ENCODE results near the gene POU2F3.

The POU2F3 gene

DNA sequence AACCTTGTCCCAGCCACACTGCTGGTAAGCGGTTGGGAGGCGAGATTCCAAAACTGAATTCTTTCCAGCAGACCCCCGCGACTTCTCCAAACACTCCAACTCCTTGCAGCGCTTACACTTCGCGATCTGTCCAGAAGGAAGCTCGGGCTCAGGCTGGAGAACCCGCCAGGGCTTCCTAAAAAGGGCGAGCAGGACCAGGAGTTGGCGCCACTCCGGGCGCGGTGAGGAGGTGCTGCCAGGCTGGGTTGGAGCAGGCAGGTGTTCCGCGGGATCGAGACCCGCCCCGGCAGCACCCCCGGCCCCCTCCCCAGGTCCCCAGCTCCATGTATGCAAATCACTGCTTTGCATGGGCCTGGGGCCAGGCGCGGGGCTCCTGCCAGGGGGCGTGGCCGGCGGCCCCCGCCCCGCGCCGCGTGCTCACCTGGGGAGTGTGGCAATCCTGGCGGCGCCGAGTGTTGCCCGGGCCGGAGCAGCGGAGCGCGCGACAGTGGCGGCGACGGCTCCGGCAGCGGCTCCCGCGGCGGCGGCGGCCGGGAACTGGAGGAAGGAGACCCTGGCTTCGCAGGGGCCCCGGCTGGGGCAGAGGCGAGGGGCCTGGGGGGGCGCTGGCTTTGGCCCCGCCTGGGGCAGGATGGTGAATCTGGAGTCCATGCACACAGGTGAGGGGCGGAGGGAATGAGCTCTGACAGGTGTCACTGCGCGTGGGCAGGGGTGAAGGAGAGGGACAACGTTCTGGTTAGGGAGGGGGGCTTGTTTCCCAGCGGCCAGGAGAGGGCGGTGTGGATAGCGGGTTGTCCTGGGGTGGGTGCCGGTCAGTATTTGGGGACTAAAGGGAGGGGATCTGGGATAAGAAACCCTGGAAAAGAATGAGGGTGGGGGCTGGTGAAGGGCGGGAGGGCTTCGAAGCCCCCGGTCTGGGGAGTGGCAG, at the start of gene POU2F3:
Gene POU2F3, plus strand, starts transcription at position 428 of the 928 bp plus-strand sequence. Its CDS starts 204 bp downstream, at position 632.
- DNase-seq, result no peak

DNA sequence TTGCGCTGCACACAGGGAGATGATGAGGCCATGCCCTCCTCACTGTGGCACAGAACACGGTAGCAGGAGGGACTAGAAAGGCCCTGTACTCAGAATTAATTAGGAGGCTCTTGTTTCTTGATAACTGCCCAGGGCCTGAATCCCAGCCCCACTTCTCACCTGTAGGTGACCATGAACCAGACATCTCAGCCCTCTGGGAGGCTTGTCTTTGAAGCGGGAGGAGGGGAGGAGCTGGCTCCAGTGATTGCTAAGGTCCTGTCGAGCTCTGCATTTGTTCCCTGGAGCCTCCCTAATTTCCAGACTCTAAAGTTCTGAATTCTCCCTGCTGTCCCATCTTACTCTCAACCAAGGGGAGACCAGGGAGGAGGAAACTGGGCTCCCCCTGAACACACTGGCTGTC, 48.9 kb upstream of the POU2F3 start:
- no peak for DNase-seq

DNA sequence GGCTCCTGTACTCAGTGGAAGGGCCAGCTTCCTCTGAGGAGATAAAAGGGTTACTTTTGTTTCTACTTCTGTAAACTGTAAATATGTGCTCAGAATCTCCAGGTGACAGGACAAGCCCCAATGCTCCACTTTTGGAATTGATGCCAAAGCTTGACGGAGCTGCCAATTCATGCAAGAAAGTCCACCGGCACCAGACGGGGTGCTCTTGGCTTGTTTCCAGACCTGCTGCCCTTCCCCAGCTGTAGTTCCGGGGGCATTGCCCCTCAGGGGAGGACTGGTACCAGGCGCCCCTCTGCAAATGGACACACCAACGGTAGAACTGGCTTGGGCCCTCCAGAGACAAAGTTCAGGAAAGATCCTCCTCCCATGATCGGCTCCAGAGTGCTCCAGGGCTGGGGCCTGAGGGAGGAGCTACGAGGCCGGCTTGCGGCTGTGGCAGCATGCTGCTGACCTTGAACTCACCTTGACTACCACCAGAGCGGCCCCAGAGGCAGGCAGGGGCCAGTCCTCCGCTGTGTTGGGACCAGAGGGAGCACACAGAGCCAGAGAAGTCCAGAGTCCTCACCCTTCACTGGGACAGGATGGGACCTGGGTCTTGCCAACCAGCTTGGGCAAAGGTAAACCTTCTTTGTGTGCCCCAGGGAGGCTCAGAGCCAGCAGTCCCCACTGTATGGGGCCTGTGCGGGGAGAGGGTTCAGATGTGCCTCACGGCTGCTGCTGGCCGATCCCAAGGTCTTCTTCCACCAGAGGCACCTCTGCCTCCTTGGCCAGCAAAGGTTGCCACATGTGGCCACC, 46.9 kb upstream of the POU2F3 start:
- no peak for DNase-seq

DNA sequence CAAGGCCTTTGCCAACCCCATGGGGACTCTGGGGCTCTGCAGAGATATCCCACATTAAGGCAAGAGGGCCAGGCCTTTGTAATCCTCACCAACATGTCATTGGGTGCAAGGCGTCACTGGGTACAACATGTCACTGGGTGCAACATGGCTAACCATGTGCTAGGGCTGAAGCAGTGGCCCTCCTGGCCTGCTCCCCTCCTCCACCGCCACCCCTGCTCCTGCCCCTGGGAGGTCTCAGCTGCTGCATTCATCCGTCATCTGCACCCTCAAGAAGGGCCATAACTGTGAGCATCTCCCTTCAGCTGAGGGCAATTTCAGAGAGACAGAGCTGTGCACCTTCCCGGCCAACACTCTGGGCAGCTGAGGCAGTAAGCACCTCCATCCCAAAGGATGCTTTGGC, 45.8 kb upstream of the POU2F3 start:
- DNase-seq, result no peak

DNA sequence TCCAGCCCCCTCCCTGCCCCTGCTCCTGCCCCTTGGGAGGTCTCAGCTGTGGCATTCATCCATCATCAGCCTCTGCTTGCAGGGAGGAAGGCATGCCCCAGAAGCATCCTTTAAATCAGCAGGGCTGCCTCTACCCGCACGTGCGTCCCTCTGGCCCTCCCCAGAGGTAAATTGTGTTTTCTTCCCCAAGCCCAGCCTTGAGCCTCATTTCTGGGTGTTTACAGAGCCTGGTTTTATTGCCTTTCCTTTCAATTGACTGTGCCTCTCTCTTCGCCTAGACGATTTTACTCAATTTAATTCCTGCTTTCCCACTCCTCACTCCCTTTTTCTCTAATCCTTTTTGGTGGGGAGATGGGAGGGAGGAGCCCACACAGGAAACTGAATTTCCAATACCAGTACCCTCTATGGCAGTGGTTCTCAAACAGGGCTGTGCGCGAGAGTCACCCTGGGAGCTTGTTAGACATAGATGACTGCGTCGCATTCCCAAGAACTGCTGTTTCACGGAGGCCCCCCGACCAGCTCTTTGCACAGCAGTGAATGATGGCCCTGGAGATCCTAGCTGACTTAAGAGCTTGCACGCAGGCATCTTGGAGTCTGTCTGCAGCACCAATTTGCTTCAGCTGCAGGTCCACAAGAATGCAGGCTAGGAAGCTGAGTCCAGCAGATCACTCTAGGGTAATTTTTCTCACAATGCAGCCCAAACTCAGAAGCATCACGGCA, 44.2 kb upstream of the POU2F3 start:
- DNase-seq, result no peak

DNA sequence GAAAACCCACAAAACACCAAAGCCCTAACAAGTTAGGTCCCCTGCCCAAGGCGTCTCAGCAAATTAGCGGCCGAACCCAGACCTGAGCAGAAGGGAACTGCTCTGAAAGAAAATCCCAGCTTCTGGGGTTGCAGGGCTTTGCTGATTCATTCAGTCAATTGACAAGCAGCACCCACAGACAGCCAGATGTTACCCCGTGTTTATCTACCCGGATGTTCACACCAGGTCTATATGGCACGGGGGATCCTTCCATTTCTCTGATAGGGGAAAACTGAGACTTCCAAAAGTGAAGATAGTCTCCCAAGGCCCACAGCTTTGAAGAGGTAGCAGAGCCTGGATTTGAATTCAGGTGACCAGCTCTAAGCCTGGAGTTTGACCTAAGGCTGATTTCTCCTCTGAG, 43.1 kb upstream of the POU2F3 start:
- no peak for DNase-seq

DNA sequence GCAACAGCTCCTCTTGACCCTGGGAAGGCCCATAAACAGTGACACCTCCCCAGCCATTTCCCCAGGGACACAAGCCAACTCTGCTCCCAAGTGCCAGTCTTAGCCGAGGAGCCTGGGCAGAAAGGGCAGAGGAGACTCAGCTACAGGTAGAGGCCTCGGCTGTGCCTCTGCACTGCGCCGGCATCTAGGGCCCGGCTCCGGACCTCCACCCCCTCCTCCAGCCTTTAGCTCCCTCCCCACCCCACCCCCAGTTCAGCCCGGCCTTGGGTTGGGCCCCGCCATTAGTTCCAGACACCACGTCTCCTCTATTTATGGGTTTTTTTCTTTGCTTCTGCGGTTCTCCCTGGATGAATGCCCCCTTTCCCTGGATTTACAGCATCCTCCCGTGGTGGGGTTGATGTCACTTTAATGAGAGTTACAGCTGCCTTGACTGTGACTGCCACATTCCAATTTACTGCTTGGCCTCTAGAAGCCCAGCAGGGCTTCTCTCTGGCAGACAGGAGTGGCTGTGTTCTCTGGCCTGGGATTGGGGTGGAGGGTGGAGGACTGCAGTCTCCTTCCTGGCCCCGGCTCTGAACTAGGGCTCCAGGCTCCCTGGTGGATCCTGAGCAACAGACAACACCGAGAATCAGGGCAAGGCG, 42.6 kb upstream of the POU2F3 start:
- no peak for DNase-seq

DNA sequence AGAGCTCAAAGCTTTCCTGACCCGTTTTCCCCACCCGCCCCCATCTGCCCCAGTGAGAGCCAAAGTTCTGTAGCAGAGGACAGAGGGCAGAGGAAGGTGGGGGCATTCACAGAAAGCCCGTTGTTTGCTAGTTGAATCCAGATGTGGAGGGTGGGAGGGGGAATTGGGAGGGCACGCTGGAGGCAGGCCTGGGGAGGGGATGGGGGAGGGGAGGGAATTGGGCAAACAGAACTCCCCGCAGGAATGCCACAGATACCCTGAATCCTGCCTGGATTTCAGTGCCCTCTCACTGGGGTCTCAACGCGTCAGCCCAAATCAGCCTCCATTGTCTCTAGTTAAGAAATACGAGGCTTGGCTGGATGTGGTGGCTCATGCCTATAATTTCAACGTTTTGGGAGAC, 42.0 kb upstream of the POU2F3 start:
- DNase-seq, result no peak

DNA sequence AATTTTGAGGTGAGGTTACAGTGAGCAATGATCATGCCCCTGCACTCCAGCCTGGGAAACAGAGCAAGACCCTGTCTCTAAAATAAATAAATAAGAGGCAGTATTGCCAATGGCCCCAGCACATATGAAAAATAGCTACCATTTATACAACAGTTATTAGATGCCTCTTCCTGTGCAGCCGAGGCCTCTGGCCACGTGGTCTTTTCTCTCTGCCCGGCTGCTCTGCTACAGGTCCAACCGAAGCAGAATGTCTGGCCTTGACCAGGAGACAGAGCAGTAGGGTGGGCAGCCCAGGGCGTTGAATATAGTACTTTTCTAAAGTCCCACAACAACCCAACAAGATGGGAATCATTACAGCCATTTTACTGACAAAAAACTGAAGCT, 41.5 kb upstream of the POU2F3 start:
- no peak for DNase-seq

DNA sequence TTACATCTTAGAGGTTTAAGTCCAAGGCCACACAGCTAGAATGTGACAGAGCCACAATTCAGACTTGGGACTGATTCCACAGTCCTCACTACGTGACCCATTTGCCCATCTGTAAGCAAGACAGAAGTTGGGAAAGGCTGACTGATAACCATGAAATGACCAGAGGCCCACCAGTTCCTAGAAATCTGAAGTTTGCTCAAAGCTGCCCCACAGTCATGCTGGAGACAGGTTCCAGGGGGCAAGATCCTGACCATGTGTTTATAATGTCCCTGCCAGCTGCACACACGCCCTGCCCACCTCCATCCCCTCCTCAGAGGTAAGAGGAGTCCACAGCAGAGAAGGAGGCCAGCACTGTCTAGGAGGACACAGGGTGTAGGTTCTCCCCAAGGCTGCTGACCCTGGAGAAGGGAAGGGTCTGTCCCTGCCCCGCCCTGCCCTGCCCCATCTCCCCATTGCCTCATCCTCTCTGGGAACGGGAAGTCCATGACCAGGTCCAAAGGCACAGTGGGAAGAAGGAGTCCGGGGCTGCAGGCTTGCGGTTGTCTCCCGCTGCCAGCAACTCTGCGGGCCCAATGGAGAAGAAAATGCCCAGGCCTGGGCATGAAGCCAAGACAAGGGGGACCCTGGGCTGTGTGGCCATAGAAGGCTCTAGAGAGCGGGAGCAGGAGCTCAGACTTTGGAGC, 41.0 kb upstream of the POU2F3 start:
- no peak for DNase-seq

DNA sequence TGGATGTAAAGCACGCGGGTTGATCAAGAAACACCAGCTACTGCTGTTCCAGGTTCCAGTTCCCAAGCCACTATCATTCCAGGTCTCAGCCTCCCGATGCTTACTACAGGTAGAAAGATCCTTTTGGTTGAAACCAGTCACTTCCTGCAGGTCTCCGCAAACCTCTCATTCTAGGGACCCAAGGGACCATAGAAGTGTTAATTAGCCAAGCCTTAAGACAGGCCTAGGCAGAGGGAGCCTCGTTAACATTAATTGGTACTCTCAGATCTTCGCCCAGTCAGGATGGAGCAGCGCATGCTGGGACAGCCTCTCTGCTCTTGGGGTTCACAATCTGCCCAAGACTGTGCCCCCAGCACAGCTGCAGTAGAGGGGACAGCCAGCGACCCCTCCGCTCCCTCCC, 40.3 kb upstream of the POU2F3 start:
- no peak for DNase-seq

DNA sequence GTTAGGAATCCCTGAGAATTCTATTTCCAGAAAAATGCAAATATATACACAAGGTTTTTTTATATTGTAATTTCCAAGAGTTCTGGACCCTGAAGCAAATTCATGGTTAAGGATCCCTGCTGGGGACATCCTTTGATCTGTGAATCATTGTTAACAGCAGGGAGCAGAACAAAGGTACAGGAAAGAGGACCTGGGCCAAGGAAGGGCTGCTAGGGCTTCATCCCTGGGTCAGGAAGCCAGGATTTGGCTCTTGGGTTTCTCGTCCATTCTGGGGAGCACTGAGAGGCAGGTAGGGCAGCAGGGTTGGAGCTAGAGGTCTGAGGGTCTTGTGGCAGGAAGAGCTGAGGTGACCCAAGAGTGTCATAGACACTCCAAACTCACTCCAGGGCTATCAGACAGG, 39.3 kb upstream of the POU2F3 start:
- no peak for DNase-seq

DNA sequence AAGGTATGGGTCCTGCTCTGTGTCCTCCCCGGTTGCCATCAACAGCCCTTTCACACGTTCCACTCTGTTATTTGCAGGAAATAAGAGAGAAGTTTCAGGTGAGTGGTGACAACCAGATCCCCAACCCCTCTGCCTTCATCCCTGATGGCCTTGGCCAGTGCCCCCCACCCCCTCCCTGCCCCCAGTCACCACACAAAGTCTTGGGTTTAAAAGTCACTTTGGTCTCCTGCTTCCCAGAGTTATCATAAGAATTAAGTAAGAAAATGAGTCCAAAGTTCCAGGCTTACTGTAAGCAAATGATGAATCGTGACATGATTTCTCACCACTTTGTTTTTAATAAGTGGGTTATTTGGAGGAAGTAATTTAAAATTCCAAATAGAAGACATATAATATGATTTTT, 38.3 kb upstream of the POU2F3 start:
- DNase-seq, result no peak

DNA sequence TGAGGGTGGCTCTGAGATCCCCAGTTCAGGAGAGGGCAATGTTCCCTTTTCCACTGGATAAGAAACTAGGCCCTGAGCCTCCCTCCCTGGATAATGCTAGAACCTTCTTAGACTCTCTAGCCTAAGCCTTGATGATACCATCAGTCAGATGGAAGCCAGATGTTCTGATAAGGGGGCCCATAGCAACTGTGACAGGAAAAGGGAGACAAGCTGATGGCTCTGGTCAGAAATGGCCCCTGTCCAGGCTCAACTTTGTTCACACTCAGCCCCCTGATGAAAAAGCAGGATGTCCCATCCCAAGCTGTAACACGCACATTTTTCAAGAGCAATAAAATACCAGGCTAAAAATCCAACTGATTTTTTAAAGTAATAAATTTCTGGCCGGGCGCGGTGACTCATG, 36.3 kb upstream of the POU2F3 start:
- DNase-seq, result no peak

DNA sequence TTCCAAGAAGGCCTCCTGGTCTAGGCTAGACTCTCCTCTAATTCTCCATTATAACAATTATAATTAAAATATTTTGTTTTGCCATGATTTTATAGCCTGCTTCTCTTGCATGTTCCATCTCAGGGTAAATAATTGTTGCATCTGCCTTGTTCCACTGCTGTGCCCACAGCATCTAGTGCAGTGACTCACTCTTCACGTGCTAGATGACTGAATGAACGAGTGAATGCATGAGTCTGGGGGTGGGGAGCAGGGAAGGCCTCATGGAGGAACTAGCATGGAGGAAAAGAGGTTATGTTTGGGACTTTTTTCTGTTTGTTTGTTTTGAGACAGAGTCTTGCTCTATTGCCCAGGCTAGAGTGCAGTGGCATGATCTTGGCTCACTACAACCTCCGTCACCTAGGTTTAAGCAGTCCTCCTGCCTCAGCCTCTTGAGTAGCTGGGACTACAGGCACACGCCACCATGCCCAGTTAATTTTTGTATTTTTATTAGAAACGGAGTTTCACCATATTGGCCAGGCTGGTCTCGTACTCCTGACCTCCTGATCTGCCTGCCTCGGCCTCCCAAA, 34.3 kb upstream of the POU2F3 start:
- no peak for DNase-seq

DNA sequence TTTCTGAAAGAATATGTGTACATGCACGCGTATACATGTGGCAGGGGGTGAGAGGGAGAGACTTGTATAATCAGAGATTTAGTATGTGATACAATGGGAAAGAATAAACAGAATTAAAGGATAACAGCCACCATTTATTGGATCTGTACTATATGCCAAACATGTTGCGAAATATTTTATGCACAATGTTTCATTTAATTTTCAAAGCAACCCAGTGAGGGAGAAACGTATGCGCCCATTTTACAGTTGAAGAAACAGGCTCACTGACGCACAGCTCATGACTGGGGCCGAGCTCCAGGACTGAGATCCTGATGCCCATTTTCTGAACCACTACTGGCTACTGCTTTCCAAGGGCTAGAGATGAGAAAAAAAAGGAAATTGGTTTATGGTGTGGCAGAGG, 32.4 kb upstream of the POU2F3 start:
- DNase-seq, result no peak

DNA sequence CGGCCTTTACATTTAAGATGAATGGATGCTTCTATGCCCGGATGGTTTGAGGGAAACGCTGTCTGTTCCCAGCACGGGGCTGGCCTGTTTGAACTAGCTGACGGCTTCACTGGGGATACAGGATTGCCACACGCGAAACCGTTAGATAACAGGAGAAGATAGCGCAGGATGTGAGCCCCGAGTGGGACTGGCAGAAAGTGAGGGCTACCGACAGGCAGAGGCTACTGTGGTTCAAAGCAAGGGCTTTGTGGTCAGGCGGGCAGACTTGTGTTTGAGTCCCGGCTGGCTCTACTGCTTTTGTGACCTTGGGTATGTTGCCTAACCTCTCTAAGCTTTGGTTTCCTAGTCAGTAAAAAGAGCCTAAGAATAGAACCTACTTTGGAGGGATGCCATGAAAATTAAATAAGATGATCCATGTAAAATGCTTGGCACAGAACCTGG, 31.9 kb upstream of the POU2F3 start:
- DNase-seq, result no peak

DNA sequence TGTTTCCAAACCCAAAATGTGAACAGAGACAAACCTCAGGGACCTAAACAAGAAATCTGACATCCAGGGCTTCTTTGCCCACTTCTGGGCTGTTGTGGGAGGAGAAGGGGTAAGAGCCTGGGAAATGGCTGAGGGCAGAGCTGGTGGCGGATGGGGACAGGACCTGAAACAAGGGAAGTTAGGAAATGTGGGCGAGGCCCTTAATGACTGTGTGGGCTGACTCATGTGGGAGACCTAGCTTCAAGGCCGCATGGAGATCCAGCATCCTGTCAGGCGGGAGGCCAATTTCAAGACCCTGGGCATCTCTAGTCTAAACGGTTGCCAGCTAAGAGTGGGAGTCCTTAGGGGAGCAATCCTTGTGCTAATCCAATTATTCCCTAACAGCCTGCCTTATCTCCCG, 31.2 kb upstream of the POU2F3 start:
- no peak for DNase-seq

DNA sequence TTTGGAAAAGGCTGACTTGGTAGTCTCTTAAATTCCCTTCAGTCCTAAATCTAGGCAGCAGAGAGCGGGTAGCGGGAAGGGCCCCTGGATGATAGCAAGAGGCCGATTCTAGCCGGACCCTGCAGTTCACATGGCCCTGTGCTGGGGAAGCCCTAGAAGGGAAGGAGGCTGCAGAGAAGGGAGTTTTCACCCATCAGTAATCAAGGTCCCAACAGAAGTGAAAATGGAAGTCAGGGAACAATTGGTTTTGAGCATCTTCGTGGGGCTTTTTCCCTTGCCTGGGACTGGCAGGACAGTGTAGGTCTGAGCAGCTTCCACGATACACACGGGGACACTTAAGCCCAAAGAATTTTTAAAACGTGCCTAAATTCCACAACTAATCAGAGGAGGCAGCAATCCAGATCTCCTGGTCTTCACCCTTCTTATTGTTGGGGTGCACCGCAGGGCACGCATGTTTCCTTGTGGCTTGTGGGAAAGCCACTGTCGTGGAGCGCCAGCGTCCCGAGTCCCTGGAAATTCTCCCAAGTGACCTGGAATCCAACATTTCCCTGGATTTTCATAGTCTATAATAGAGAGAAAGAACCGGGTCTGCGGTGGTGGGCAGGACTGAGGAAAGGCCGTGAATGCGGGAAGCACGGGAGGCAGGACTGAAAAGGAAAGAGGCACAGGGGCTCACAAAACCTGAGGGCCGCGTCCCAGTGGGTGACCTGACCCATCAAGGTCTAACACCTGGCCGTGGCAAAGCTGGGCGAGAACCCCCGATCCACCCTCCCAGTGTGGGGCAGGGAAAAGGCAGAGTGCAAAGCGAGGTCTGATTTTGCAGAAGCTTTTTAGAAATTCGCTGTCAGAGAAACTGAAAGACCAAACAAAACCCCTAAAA, 30.0 kb upstream of the POU2F3 start:
- no peak for DNase-seq

DNA sequence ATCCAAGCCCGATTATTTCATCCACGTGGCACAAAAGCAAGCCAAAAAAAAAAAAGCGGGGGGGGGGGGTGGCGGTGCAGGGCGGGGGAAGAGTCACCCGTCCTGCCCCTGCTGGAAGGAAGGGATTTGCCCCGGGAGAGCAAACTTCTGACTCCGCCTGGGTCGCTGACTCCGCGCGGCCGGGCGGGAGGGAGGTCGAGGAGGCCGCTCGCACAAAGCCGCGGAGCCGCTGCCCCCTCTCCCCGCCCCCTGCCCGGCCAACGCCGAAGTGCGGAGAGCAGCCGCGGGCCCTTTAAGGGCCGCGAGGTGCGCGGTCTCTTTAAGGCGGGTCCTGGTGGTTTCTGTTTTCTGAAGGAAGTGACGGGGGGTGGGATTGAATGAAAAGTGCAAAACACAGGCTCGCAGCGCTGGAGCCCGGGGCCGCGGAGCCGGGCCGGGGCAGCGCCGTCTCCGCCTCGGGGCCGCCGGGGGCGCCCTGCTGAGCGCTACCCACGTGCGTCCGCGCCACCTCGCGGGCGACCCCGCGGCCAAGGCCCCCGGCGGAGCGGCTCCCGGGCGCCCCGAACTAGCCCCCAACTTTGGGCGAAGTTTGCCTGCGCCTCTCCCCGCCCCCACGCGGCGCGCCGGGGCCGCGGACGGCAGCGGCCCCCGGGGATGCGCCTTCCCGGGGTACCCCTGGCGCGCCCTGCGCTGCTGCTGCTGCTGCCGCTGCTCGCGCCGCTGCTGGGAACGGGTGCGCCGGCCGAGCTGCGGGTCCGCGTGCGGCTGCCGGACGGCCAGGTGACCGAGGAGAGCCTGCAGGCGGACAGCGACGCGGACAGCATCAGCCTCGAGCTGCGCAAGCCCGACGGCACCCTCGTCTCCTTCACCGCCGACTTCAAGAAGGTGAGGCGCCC, 29.1 kb upstream of the POU2F3 start, which contains the start of gene OAF:
Gene OAF, plus strand, starts transcription at position 407 of the 896 bp plus-strand sequence. Its CDS starts 248 bp downstream, at position 655.
- DNase-seq, result no peak

Data from amniotic stem cell (primary cell).